Omental fat pad (tissue), 4 donors: Measurements from ENCODE around the gene UBE2O. TPM values are rescaled to one million over a fixed set of nuclear protein-coding genes. Genes with fewer than 3 reads are reported as not detected.

Experiments
- ATAC-seq: fragments of 150-250 bp; one replicate; pipeline ENCODE4 v1.9.1; 2016; ENCODE audit warnings: mild to moderate bottlenecking, moderate library complexity; ENCODE audit not compliant: low FRiP score
- DNase-seq: peaks from one replicate; pipeline ENCODE4 v3.0.0-alpha.2; 2019; ENCODE audit warnings: low spot score
- CTCF ChIP-seq, 3 donors: fragments of 450-650 bp; IDR thresholded peaks; one replicate each; pipeline ENCODE4 v1.5.1; 2016 to 2017; ENCODE audit warnings: antibody characterized with exemption in 3 of 3, mild to moderate bottlenecking in 3 of 3, moderate library complexity in 2 of 3
- total RNA-seq, 4 donors: library from RNA; depleted of rRNA; stranded (reverse); fragments of >200 nt; gene quantifications; one replicate each; pipeline ENCODE4 v1.1.0, GENCODE V29; 2016

Gene UBE2O
- total RNA-seq, 4 donors from 2014 or later, result 12.5 to 27.5 (median 20.0) TPM

GRCh38 chr17:76384987-76385891 is 67.7 kb downstream of the UBE2O start:
- no peak for TF ChIP-seq CTCF (IDR thresholded peaks at IDR 0.05)
- DNase-seq (peak; percentile 68), ATAC-seq (peak; percentile 69)

- TF ChIP-seq CTCF (IDR thresholded peaks at IDR 0.05), result no peak
- ATAC-seq (peak; percentile 65), DNase-seq (no peak)
Measured at GRCh38 chr17:76384222-76384986, 68.5 kb downstream of the UBE2O start, which contains the start of gene SPHK1. TSS of gene SPHK1 (plus strand) at chr17:76384609. CDS start at chr17:76385645, 1,036 bp downstream.

GRCh38 chr17:76383546-76384221 is 69.3 kb downstream of the UBE2O start:
- ATAC-seq (no peak), DNase-seq (no peak)
- TF ChIP-seq CTCF (IDR thresholded peaks at IDR 0.05), result no peak

- peak; percentile 39 for DNase-seq
- peak; percentile 56 for ATAC-seq
- TF ChIP-seq CTCF (IDR thresholded peaks at IDR 0.05), result no peak
Measured at GRCh38 chr17:76382803-76383545, 70.0 kb downstream of the UBE2O start.

- no peak for TF ChIP-seq CTCF (IDR thresholded peaks at IDR 0.05)
- ATAC-seq, result no peak
- DNase-seq, result peak; percentile 48
Measured at GRCh38 chr17:76382351-76382802, 70.6 kb downstream of the UBE2O start.
